Panc1 (cell line): ENCODE measurements around the gene ZNF516. TPM values are rescaled to one million over a fixed set of nuclear protein-coding genes. Genes with fewer than 3 reads are reported as not detected.

Source experiments
- ATAC-seq: fragments of 200-7000 bp; cut with Tn5 transposase; 2 replicates; pipeline ENCODE4 v1.9.1; 2020; ENCODE audit warnings: mild to moderate bottlenecking, moderate library complexity
- BruUV-seq: library from RNA; stranded (reverse); fragments of 400-500 nt; replicated peaks from 2 replicates; lab custom pipeline; 2021; lab: Mats Ljungman, UMichigan
- CTCF ChIA-PET: fragments of 300-600 bp; sonication (Branson Sonifier 250); formaldehyde crosslinking; loops from one replicate; lab custom pipeline; 2022; ENCODE audit warnings: antibody characterized with exemption; lab: Charles Lee
- POLR2A ChIA-PET: fragments of 300-600 bp; sonication (Branson Sonifier 250); formaldehyde crosslinking; loops from one replicate; lab custom pipeline; 2022; ENCODE audit warnings: antibody characterized with exemption; lab: Charles Lee
- DNase-seq: peaks from one replicate; pipeline ENCODE4 v3.0.0-alpha.2; 2010; ENCODE audit warnings: low read depth, low spot score
- H3K27ac ChIP-seq: 2 replicates; pipeline ENCODE4 v1.5.1; 2011; ENCODE audit warnings: mild to moderate bottlenecking, low read length, inconsistent platforms
- H3K27me3 ChIP-seq: fragments of 200-500 bp; sonication (Bioruptor generic); 2 replicates; pipeline ENCODE4 v1.6.0; 2014; ENCODE audit warnings: low read length, inconsistent platforms; ENCODE audit not compliant: control insufficient read depth, insufficient read depth
- H3K36me3 ChIP-seq: fragments of 200-500 bp; sonication (Bioruptor generic); 2 replicates; pipeline ENCODE4 v1.5.1; 2014; ENCODE audit warnings: inconsistent platforms, mild to moderate bottlenecking, low read length, moderate library complexity; ENCODE audit not compliant: control insufficient read depth, insufficient read depth
- H3K4me1 ChIP-seq: 2 replicates; pipeline ENCODE4 v1.5.1; 2011; ENCODE audit warnings: inconsistent platforms, mild to moderate bottlenecking, low read length, moderate library complexity; ENCODE audit not compliant: control insufficient read depth, insufficient read depth
- H3K4me3 ChIP-seq, 2 experiments: 2 replicates each; pipeline ENCODE4 v1.5.1; 2011 to 2012; ENCODE audit warnings: low read depth in 2 of 2, low read length in 2 of 2, mild to moderate bottlenecking in 2 of 2, inconsistent platforms in 1 of 2, moderate library complexity in 1 of 2
- H3K9me3 ChIP-seq: fragments of 200-500 bp; sonication (Bioruptor generic); 2 replicates; pipeline ENCODE4 v1.5.1; 2014; ENCODE audit warnings: low read depth, mild to moderate bottlenecking, inconsistent platforms, low read length, moderate library complexity; ENCODE audit not compliant: control insufficient read depth, insufficient read depth
- CTCF ChIP-seq: fragments of 450-650 bp; IDR thresholded peaks from 2 replicates; pipeline ENCODE4 v1.5.1; 2017; ENCODE audit warnings: mild to moderate bottlenecking
- POLR2AphosphoS5 ChIP-seq: IDR thresholded peaks from 2 replicates; pipeline ENCODE4 v1.6.1; 2012; ENCODE audit warnings: mild to moderate bottlenecking, low read depth, low read length, moderate library complexity
- SIN3A ChIP-seq: IDR thresholded peaks from 2 replicates; pipeline ENCODE4 v1.6.1; 2012; ENCODE audit warnings: low read depth, mild to moderate bottlenecking, low read length, moderate library complexity, borderline replicate concordance; ENCODE audit not compliant: insufficient read depth
- TCF7L2 ChIP-seq: IDR thresholded peaks from 2 replicates; pipeline ENCODE4 v1.6.1; 2011; ENCODE audit warnings: mild to moderate bottlenecking, low read depth, low read length, inconsistent platforms
- in situ Hi-C: cut with HindIII; loops from 2 replicates; pipeline ENCODE4 v1.10.0; 2016; ENCODE audit warnings: low sequenced_read_pairs, low pct_unique_long_range_greater_than_20kb
- intact Hi-C: fragments of 100-400 bp; cut with micrococcal nuclease; formaldehyde crosslinking; loops from one replicate; pipeline ENCODE4 v1.10.0; 2022; ENCODE audit not compliant: unreplicated experiment
- total RNA-seq: library from RNA; stranded (reverse); gene quantifications from one replicate; pipeline ENCODE4 v1.2.1, GENCODE V29; 2021; ENCODE audit not compliant: unreplicated experiment
- TF ChIP-seq, protein P1 (sequence below), 2 experiments: IDR thresholded peaks; 2 replicates each; pipeline ENCODE4 v1.6.1; 2011 to 2012; ENCODE audit warnings: low read depth in 2 of 2, control low read depth in 1 of 2, low read length in 1 of 2, mild to moderate bottlenecking in 1 of 2, moderate library complexity in 1 of 2; ENCODE audit not compliant: insufficient read depth in 1 of 2

ZNF516 gene
- total RNA-seq, 1 experiment from 2014 or later, result 28.6 TPM

DNA sequence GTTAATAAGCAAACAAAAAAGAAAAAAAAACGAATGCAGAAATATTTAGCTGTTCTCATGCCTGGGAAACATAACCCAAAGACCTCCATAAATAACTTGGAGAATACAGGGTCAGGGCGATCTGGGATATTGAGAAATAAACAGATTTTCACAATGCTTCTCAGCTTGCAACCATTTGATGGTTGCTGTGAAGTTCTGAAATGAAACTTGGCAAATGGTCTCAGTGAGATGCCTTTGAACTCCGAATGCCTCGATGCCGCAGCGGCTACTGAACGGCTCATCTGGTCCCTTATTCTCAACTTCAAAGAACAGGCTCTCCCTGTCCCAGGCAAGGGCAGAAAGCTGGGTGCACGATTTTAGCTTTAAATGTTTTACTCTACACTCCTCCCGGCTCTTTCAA is 78.1 kb downstream of the ZNF516 start:
- in situ Hi-C loops (no loop called here), intact Hi-C loops (no loop called here)
- Histone ChIP-seq H3K27ac (no peak overlapping the region), H3K4me1 (no peaks in the 10 kb centered on the region), H3K27me3 (no peaks in the 10 kb centered on the region), H3K36me3 (no peaks in the 10 kb centered on the region), H3K4me3 (no peak overlapping the region), H3K9me3 (no peaks in the 10 kb centered on the region)
- ChIA-PET CTCF (no interaction called here), POLR2A (no interaction called here)
- TF ChIP-seq TCF7L2 (no peak), CTCF (no peak), SIN3A (no peak), POLR2AphosphoS5 (no peak)
- TF ChIP-seq, protein P1, sequence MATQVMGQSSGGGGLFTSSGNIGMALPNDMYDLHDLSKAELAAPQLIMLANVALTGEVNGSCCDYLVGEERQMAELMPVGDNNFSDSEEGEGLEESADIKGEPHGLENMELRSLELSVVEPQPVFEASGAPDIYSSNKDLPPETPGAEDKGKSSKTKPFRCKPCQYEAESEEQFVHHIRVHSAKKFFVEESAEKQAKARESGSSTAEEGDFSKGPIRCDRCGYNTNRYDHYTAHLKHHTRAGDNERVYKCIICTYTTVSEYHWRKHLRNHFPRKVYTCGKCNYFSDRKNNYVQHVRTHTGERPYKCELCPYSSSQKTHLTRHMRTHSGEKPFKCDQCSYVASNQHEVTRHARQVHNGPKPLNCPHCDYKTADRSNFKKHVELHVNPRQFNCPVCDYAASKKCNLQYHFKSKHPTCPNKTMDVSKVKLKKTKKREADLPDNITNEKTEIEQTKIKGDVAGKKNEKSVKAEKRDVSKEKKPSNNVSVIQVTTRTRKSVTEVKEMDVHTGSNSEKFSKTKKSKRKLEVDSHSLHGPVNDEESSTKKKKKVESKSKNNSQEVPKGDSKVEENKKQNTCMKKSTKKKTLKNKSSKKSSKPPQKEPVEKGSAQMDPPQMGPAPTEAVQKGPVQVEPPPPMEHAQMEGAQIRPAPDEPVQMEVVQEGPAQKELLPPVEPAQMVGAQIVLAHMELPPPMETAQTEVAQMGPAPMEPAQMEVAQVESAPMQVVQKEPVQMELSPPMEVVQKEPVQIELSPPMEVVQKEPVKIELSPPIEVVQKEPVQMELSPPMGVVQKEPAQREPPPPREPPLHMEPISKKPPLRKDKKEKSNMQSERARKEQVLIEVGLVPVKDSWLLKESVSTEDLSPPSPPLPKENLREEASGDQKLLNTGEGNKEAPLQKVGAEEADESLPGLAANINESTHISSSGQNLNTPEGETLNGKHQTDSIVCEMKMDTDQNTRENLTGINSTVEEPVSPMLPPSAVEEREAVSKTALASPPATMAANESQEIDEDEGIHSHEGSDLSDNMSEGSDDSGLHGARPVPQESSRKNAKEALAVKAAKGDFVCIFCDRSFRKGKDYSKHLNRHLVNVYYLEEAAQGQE (IDR thresholded peaks at IDR 0.05; ENCODE audit: insufficient read depth in 1 of 2, low read depth in 2 of 2, low read length in 1 of 2), result no peak
- ATAC-seq, result no peak
- DNase-seq, result no peak
- BruUV-seq, result no TSS peak

- no TSS peak for BruUV-seq
- TF ChIP-seq, protein P1 (IDR thresholded peaks at IDR 0.05; ENCODE audit: insufficient read depth in 1 of 2, low read depth in 2 of 2, low read length in 1 of 2), result no peak
- no peak for TF ChIP-seq TCF7L2
- TF ChIP-seq SIN3A, result no peak
- no peak for TF ChIP-seq CTCF
- TF ChIP-seq POLR2AphosphoS5, result no peak
- Histone ChIP-seq H3K4me1 (no peaks in the 10 kb centered on the region), H3K27me3 (no peaks in the 10 kb centered on the region), H3K9me3 (no peaks in the 10 kb centered on the region), H3K4me3 (no peak overlapping the region), H3K27ac (no peak overlapping the region), H3K36me3 (no peaks in the 10 kb centered on the region)
- intact Hi-C loops (no loop called here), in situ Hi-C loops (no loop called here)
- DNase-seq, result no peak
- ChIA-PET CTCF (no interaction called here), POLR2A (interaction anchor here (0.5 to 0.6 kb wide), 2 partner anchors 58 to 71 kb away, joined by 3 read pairs; no protein-coding TSS in a partner anchor)
- no peak for ATAC-seq
Observed at GRCh38 chr18:76414936-76415621, 80.0 kb downstream of the ZNF516 start.
